GM12873 (cell line): Measurements from ENCODE around the gene CAPN2.

ENCODE experiments used
- CTCF ChIP-seq: IDR thresholded peaks from 2 replicates; pipeline ENCODE4 v1.5.1; 2012; ENCODE audit warnings: low read depth, mild to moderate bottlenecking, moderate library complexity, low read length, control low read depth; ENCODE audit not compliant: insufficient read depth; ENCODE audit errors: missing control alignments

Gene CAPN2

GRCh38 chr1:223691121-223691520, 21.2 kb upstream of the CAPN2 start:
- TF ChIP-seq CTCF: no peak

GRCh38 chr1:223695014-223695548, 17.3 kb upstream of the CAPN2 start:
- TF ChIP-seq CTCF: no peak

- TF ChIP-seq CTCF: no peak
These were observed 16.4 kb upstream of the CAPN2 start for GRCh38 chr1:223695941-223696340.

GRCh38 chr1:223700388-223700918, 11.9 kb upstream of the CAPN2 start:
- no peak for TF ChIP-seq CTCF

GRCh38 chr1:223700942-223701637, 11.2 kb upstream of the CAPN2 start:
- no peak for TF ChIP-seq CTCF

- TF ChIP-seq CTCF: no peak
These were observed 9.3 kb upstream of the CAPN2 start for GRCh38 chr1:223702735-223703667.

GRCh38 chr1:223703668-223704013, 8.7 kb upstream of the CAPN2 start:
- TF ChIP-seq CTCF: no peak
